Activated gamma-delta T cell treated with Interleukin-2 at 50 U/mL for 16 hours (primary cell): ENCODE results near the gene MDM1.

ENCODE experiments used
- DNase-seq: peaks from one replicate; pipeline ENCODE4 v3.0.0-alpha.2; 2020

MDM1 gene, protein sequence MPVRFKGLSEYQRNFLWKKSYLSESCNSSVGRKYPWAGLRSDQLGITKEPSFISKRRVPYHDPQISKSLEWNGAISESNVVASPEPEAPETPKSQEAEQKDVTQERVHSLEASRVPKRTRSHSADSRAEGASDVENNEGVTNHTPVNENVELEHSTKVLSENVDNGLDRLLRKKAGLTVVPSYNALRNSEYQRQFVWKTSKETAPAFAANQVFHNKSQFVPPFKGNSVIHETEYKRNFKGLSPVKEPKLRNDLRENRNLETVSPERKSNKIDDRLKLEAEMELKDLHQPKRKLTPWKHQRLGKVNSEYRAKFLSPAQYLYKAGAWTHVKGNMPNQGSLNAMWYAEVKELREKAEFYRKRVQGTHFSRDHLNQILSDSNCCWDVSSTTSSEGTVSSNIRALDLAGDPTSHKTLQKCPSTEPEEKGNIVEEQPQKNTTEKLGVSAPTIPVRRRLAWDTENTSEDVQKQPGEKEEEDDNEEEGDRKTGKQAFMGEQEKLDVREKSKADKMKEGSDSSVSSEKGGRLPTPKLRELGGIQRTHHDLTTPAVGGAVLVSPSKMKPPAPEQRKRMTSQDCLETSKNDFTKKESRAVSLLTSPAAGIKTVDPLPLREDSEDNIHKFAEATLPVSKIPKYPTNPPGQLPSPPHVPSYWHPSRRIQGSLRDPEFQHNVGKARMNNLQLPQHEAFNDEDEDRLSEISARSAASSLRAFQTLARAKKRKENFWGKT

GRCh38 chr12:68331869-68332727 is at the start of gene MDM1:
TSS of gene MDM1 (minus strand) at chr12:68332362. CDS start at chr12:68332245, 117 bp downstream.
- peak; percentile 93 for DNase-seq

DNA sequence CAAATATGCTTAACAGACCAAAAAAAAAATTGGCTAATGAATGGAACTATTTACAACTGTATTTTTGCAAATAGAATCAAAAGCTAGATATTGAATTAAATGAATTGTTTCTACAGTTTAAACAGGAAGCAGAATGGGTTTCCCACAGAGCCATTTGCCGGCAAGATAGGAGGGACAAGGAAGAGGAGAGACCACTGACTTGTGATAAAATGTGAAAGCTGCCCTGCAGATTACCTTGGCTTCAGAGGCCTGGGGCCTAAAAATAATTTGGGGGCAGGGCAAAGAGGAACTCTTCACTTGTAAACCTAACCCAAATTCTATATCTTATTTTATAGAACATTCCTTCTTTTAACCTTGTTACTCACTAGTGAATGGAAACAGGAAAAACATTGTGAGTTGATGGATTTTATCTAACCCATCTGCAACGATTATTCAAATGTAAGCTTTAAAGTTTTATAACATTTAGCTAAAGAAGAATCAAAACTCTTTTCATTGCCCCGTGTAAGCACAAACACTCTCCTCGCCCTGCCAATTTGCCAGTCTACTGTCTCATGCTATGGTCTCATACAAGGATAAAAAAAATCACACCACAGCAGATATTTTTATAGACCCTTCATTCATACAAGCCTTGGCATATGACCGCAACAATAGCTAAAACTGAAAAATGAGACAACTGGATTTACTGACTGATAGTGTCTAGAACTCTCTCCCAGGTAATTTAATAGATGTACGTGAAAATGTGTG is 49.5 kb upstream of the MDM1 start:
- DNase-seq: no peak

DNA sequence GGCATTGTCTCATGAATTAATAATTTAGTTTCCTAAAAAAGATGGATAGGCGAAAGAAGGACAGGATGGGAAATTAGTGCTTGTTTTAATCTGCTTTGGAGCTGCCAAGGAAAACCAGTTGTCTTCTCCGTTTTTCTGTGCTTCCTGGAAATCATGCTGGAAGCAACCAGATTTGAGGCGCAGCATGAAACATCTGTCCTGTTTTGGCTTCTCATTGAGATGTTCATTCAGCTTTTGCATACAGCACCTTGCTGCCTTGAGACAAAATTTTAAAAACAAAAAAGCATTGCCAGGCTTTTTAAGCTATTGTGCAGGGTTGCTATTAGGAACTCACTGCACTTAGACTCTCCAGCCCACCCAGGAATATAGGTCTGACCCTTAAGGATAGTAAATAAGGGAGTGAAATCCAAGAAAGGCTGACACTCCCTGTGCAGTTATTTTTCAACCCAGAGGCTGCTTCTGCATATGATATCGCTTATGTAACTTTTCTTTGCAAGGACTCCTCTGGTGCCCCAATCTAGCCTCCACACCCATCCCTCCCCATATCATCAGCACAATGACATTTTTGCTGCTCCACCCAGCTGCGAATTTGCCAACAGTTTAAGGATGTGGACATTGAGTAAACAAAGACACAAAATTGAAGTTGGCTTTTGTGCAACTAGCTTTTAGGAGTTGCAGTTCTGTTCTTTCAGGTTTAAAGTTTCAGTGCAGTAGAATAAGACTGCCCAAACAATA is 46.9 kb upstream of the MDM1 start:
- no peak for DNase-seq

DNA sequence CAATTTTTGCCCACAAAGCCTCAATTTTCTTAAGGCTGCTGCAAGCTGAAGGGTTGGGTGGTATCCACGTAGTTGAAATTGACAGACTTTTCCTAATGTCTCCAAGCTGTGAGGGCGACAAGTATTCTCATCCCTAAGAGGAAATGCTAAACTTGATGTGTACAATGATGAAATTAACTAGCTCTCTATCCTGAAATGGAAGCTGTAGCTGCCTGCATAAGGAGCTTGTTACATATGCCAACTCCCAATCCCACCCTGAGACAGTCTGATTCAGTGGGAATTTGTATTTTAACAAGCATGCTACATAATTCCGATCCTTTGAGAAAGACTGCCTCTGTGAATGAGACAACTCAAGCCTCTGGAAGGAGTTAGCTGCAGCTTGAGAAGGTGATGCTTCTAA is 45.7 kb upstream of the MDM1 start:
- no peak for DNase-seq

GRCh38 chr12:68376901-68377300 is 44.7 kb upstream of the MDM1 start:
- no peak for DNase-seq

DNA sequence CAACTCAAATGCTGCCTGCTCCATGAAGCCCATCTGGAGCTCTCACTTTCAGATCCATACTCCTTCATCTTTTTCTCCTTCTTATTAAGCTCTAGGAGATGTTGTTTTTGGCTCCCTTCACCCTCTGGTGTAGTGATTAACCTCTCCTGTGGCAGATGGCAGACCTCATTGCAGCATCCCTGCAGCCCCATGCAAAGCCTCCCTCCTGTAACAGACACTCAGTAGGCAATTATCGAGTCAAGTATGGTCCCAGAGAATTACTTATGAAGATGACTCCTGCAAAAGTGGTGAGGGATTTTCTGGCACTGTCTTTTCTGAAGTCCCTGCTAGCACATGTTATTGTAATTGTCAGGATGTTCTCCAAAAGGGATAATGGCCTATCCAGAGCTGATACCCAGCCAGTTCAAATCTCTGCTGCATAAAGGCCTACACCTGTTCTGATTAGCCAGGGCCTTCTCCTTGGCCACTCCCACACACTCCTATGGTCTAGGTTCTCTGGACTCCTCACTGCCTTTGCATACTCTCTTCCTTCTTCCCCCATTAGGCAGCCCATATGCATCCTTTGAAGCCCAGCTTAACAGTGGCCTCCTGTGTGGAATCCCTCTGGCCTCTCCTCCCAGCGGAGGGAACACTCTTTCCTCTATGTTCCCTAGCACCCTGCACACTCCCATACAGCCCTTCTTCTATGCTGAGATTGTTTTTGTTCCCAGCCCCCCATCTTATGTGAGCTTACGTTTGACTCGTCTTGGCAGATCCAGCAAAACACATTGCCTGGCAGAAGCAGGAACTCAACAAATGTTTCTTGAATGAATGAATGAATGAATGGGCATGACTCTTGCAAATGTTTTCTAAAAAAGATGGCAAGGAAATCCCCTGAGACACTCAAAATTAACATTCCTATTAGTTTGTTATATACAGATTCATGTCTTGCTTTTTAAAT is 43.9 kb upstream of the MDM1 start:
- DNase-seq: no peak

DNA sequence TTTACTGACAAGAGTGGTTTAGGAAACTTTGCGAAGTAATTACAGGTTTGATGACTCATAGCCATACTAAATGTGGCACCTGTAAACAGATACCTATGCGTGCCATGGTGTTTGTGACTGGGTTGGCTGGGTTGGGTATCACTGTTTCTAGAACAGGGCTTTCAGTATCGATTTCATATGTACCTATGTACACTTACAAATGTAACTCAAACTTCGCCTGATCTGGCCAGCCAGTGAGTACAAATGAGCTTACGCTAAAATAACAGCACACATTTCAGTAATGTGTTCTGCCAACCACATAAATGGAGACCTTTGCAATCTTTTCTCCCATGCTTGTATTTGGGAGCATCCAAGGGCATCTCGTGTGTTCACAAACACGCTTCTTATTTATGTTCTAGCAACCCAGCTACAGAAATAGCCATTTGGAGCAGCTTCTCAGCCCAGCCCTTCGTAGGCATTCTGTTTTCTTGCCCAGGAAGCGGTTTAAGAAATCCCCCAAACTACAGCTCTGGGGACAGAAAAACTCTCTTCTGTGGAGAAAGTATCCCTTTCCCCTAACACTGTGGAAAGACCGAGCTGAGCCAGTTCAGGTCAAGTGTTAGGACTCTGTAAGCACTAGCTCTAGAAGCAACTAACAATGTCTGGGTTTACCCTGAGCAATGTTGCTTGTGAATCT is 42.3 kb upstream of the MDM1 start:
- peak; percentile 35 for DNase-seq

DNA sequence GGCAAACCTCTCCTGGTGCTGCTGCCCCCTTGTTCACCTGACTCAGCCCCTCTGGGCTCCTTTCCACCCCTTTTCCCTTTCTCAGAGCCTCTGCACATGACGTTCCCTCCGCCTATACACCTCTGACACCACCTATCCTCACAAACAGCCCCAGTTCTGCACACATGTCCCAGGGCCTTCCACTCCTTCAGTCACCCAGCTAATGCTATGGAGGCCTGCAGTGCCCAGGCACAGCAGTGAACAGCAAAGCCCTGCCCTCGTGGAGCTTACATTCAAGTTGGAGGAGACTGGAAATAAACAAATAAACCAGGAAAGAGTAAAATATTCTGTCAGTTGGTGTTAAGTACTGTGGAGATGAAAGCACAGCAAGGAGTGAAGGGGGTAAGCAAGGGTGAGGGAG is 38.5 kb upstream of the MDM1 start:
- DNase-seq: no peak

- no peak for DNase-seq
These were observed 37.9 kb upstream of the MDM1 start for GRCh38 chr12:68370006-68370590.

GRCh38 chr12:68368327-68368726 is 36.2 kb upstream of the MDM1 start:
- DNase-seq: no peak

DNA sequence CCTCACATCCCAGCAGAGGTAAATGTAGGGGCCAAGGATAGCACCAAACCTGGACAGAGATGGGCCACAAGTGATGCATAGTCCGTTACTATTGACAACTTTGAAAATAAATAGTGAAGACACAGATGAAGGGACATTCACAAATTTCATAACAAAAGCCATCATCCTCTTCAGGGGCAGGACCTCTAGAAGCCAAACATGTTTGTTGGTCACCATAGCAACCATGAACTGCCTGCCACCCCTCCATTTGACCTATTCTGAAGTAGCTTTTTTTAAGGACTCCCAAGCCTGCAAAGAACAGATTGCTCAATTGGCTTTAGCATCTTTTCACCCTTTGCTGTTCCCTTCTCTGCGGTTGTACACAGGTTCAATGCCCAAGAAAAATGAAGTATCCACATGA is 35.7 kb upstream of the MDM1 start:
- no peak for DNase-seq

DNA sequence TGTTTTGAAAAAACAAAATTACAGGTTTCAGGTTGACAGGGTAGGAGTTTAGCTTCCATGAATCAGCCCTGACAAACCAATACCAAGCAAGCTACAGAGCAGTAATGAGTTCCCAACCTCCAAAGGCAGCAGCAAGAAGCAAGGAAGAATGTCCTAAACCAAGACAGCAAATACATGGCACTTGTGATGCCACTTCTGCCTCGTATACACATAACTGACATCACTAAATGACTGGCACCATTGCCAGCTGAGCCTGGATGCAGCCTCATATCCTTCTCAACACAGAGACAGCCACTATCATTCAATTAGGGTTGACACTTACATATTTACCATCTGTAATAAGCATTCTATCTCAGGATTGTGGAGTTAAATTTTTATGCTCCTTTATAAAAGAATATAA is 35.0 kb upstream of the MDM1 start:
- no peak for DNase-seq

- DNase-seq: peak; percentile 86
These were observed 32.9 kb upstream of the MDM1 start for GRCh38 chr12:68364893-68365725.

- DNase-seq: no peak
These were observed 32.2 kb upstream of the MDM1 start for GRCh38 chr12:68364328-68364727.

DNA sequence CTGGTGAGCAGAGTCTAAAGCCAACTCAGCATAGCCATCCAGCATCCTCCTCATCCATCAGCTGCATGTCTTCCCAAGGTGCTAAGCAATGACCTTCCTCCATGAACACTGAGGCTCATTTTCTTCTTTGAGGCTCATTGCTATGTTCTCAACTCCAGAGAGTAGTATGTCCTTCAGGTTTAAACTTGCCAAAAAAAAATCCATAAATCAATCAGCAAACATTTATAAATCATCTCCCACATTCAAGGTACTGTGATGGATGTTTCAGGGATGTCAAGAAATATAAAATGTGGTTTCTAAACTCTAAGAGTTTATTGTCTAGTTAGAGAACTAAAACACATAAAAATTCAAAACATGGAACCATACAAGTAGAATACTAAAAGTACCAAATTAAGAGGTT is 29.8 kb upstream of the MDM1 start:
- DNase-seq: no peak

DNA sequence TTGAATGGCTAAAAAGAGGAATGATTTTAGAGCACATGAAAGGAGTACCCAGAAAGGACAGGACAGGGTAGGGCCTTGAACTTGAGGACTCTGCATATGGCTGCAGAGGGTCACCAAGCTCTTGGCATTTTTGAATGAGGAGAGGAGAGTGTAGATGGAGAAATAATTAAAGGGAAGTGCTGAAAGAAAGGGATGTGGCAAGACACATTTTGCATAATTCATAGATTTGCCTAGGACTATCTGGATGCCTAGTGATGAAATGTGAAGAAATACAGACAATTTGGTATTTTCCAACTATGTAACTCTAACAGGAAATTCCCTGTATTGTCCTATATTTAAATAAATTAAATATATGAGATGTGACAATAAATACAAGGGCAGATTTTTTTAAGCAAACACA is 27.5 kb upstream of the MDM1 start:
- no peak for DNase-seq

DNA sequence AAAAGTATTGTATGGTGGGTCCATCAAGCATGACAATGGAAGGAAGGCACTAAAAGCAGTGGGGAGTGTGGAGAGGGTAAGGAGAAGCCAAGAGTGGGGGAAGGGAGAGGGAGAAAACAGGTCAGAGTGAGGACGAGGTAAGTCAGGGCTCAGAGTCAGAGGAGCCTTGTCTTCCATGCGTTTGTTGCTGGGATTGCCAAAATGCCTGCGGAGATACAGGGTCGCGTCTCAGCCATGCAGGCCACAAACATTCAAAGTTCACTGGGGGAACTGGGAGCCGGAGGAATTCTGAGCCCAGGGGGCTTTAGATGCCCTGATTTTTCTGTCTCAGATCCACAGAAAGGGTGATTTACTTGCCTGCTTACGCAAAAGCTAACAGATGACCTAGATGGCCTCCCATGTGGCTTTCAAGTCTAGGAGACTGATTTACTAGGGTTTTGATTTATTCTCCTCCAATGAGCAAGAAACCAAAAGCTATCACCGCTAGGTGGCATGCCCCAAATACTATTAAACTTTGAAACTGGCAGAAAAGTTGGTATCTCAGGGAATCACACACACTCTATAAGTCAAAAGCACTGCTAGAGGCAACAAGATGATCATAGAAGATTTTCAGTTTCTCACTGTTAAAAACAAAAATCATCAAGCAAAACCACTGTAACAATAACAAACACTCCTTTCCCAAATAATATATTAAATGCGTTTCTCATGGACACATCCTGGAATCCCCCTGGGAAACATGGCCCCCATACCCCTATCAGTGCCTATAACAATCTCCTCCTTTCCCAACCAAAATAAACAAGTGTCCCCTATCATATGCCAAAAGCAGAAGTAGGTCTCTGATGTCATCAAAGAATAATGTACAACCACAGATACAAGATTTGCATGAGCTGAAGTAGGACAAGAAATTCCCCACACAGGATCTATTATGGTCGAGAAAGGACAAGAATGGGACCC is 26.6 kb upstream of the MDM1 start:
- peak; percentile 69 for DNase-seq

DNA sequence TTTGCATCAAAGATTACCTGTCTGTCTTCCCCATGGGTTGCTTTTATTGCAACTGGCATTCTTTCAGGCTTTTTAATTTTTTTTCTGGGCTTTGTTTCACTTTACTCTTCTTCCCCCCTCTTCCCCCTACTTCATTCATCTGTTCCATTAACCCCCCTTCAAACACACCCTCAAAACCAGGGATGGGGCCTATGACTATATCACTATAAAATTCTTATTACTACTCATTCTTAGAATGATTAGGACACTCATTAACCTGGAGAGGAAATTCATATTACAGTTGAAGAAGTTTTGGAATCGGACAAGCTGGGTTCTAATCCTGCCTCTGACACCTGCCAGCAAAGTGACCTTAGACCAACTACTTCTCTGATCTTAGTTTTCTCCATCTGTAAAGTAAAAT is 24.8 kb upstream of the MDM1 start:
- no peak for DNase-seq
